Smooth muscle cell (in vitro differentiated cells): ENCODE data around the gene HEPACAM2. TPM values are rescaled to one million over a fixed set of nuclear protein-coding genes. Genes with fewer than 3 reads are reported as not detected.

ENCODE experiments used
- DNase-seq: peaks from one replicate; lab custom pipeline; 2025; ENCODE audit not compliant: unreplicated experiment; lab: John Stamatoyannopoulos, UW
- H2AFZ ChIP-seq: fragments of 200-600 bp; sonication (generic); 2 replicates; pipeline ENCODE4 v1.6.0; 2016; ENCODE audit warnings: antibody characterized with exemption, low read depth, mild to moderate bottlenecking
- H3F3A ChIP-seq: fragments of 200-600 bp; sonication (generic); 2 replicates; pipeline ENCODE4 v1.6.0; 2017; ENCODE audit warnings: antibody characterized with exemption, low read depth
- H3K27ac ChIP-seq: fragments of 200-600 bp; sonication (generic); 2 replicates; pipeline ENCODE4 v1.5.1; 2016; ENCODE audit warnings: low read depth, mild to moderate bottlenecking
- H3K27me3 ChIP-seq: fragments of 200-600 bp; sonication (generic); 2 replicates; pipeline ENCODE4 v1.6.1; 2016; ENCODE audit warnings: low read depth, mild to moderate bottlenecking
- H3K36me3 ChIP-seq: fragments of 200-600 bp; sonication (generic); 2 replicates; pipeline ENCODE4 v1.5.1; 2016; ENCODE audit warnings: low read depth
- H3K4me1 ChIP-seq: fragments of 200-600 bp; sonication (generic); 2 replicates; pipeline ENCODE4 v1.5.1; 2016; ENCODE audit warnings: low read depth
- H3K4me2 ChIP-seq: fragments of 200-600 bp; sonication (generic); 2 replicates; pipeline ENCODE4 v1.6.0; 2016; ENCODE audit warnings: mild to moderate bottlenecking
- H3K4me3 ChIP-seq: fragments of 200-600 bp; sonication (generic); 2 replicates; pipeline ENCODE4 v1.5.1; 2016; ENCODE audit warnings: mild to moderate bottlenecking
- H3K79me2 ChIP-seq: fragments of 200-600 bp; sonication (generic); 2 replicates; pipeline ENCODE4 v1.6.0; 2016; ENCODE audit warnings: low read depth, mild to moderate bottlenecking
- H3K9ac ChIP-seq: fragments of 200-600 bp; sonication (generic); 2 replicates; pipeline ENCODE4 v1.6.0; 2016; ENCODE audit warnings: low read depth
- H3K9me3 ChIP-seq: fragments of 200-600 bp; sonication (generic); replicated peaks from 2 replicates; pipeline ENCODE4 v1.5.1; 2016; ENCODE audit warnings: low read depth
- H4K20me1 ChIP-seq: fragments of 200-600 bp; sonication (generic); 2 replicates; pipeline ENCODE4 v1.6.0; 2016; ENCODE audit warnings: low read depth
- WGBS: methylation state at CpG from one replicate; pipeline ENCODE4 v1.1.7; 2016; ENCODE audit warnings: low lambda C conversion rate; 5-methylcytosine and 5-hydroxymethylcytosine counted together
- polyA plus RNA-seq: library from polyadenylated mRNA; unstranded; fragments of >200 nt; fragmentation: Nextera tagmentation; extraction: Ambion mirVana; gene quantifications from 2 replicates; pipeline ENCODE4 v1.2.1, GENCODE V29; 2016
- total RNA-seq: library from RNA; depleted of rRNA; stranded (reverse); fragments of >200 nt; gene quantifications from 2 replicates; pipeline ENCODE4 v1.2.3, GENCODE V29; 2014
- TF ChIP-seq, protein P1 (sequence below): fragments of 200-600 bp; sonication (generic); IDR thresholded peaks from 2 replicates; pipeline ENCODE4 v1.5.1; 2017; ENCODE audit warnings: borderline replicate concordance, mild to moderate bottlenecking, antibody characterized with exemption; ENCODE audit not compliant: insufficient read depth, poor library complexity, severe bottlenecking

HEPACAM2 gene
- total and polyA plus RNA-seq, 2 experiments from 2014 or later = not detected

DNA sequence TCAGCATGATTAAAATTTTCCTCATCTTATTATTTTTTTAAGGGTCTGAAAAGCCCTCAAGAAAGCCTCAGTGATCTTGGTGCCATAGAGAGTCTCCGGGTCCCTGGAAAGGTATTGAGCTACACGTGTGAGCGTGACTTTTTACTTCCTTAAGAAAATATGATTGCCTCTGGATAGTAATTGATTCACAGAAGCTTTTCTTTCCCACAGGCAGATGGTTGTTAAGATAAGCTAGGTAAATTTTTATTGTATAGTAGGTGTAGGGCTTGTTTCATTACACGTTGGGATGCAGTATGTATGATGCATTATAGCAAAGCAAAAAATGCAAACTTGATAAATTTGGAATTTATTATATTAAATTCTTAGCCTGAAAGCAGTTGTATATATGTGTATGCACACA lies 13.6 kb upstream of the HEPACAM2 start:
- TF ChIP-seq, protein P1, sequence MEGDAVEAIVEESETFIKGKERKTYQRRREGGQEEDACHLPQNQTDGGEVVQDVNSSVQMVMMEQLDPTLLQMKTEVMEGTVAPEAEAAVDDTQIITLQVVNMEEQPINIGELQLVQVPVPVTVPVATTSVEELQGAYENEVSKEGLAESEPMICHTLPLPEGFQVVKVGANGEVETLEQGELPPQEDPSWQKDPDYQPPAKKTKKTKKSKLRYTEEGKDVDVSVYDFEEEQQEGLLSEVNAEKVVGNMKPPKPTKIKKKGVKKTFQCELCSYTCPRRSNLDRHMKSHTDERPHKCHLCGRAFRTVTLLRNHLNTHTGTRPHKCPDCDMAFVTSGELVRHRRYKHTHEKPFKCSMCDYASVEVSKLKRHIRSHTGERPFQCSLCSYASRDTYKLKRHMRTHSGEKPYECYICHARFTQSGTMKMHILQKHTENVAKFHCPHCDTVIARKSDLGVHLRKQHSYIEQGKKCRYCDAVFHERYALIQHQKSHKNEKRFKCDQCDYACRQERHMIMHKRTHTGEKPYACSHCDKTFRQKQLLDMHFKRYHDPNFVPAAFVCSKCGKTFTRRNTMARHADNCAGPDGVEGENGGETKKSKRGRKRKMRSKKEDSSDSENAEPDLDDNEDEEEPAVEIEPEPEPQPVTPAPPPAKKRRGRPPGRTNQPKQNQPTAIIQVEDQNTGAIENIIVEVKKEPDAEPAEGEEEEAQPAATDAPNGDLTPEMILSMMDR = no peak
- DNase-seq = no peak
- H3K27me3 ChIP-seq = no peaks in the 10 kb centered on the region

DNA sequence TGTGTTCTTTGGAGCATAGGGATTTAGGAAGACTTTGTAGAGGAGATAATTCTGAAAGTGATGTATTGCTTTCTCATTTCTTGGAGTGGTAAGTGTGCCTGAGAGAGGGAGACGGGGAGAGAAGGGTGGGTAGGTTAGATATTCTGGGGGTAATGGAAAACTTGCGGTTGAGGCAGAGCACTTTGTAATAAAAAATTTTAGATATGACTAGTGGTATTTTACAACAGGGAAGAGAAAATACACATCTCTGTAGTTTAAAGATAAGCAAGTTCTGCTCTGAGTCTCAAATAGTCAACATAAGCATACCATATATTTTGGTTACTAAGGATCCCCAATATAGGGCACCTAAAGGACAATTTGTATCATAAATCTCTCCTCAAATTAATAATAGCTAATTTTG lies 12.5 kb upstream of the HEPACAM2 start:
- H2AFZ ChIP-seq = no peak overlapping the region
- no peak overlapping the region for H3K9ac ChIP-seq
- H3K36me3 ChIP-seq = no peaks in the 10 kb centered on the region
- H3K27me3 ChIP-seq = no peaks in the 10 kb centered on the region
- H3K27ac ChIP-seq = no peak overlapping the region
- WGBS = 84% methylated on average over 2 of the region's 2 CpGs
- H4K20me1 ChIP-seq = peaks cover 29% of the 10 kb centered on the region
- H3K4me1 ChIP-seq = no peaks in the 10 kb centered on the region
- H3K4me3 ChIP-seq = no peak overlapping the region
- no peaks in the 10 kb centered on the region for H3K9me3 ChIP-seq
- H3K79me2 ChIP-seq = peaks cover 8% of the 10 kb centered on the region
- no peaks in the 10 kb centered on the region for H3F3A ChIP-seq
- no peak overlapping the region for H3K4me2 ChIP-seq
- DNase-seq = no peak
- TF ChIP-seq, protein P1 = no peak

More for the DNA sequence above, 13.6 kb upstream of the HEPACAM2 start:
- Histone ChIP-seq H3K9me3 (no peaks in the 10 kb centered on the region), H4K20me1 (peaks cover 37% of the 10 kb centered on the region), H3K27ac (no peak overlapping the region), H3K9ac (no peak overlapping the region), H3K4me2 (no peak overlapping the region), H2AFZ (no peak overlapping the region), H3K79me2 (peaks cover 7% of the 10 kb centered on the region), H3K4me1 (no peaks in the 10 kb centered on the region), H3K36me3 (no peaks in the 10 kb centered on the region), H3F3A (no peaks in the 10 kb centered on the region), H3K4me3 (no peak overlapping the region)
- 91% methylated on average over 4 of the region's 4 CpGs for WGBS

DNA sequence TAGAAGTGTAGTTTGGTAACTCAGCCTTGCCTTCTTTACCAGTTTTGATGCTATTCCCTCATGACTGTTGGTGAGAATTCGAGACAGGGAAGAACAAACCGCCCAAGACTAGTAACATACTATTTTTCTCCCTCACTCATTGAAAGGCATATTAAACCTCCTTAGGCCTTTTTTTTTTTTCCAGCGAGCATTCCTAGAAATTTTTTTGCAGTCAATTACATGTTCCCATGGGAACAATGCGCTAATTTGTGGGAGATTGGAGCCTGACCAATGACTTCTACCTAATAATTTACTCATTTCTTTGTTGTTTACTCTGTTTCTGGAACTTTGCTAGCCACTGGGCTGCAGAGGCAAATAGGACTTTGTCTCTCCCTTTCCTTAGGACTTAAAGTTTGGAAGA lies 11.9 kb upstream of the HEPACAM2 start:
- Histone ChIP-seq H3K79me2 (peaks cover 14% of the 10 kb centered on the region), H3K4me2 (no peak overlapping the region), H3K36me3 (no peaks in the 10 kb centered on the region), H3K9ac (no peak overlapping the region), H3F3A (no peaks in the 10 kb centered on the region), H3K4me1 (peaks cover under 1% of the 10 kb centered on the region), H3K9me3 (no peaks in the 10 kb centered on the region), H3K4me3 (no peak overlapping the region), H2AFZ (no peak overlapping the region), H3K27me3 (no peaks in the 10 kb centered on the region), H4K20me1 (peaks cover 23% of the 10 kb centered on the region), H3K27ac (no peak overlapping the region)
- DNase-seq = no peak
- 93% methylated on average over 4 of the region's 4 CpGs for WGBS
- TF ChIP-seq, protein P1 = no peak

DNA sequence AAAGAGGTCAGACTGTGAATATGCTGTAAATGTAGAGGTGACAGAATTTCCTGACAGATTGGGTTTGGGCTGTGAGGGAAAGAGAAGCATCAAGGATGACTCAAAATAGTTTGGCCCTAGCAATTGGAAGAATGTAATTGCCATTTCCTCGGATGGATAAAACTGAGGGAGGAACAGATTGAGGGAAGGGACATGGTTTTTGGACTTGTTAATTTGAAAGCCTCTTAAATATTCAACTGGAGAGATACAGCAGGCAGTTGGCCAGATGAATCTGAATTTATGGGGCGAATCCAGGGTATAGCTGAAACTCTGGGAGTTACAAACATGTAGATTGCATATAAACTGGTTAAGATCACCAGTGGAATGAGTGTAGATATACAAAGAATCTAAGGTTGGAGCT lies 9.3 kb upstream of the HEPACAM2 start:
- no peak overlapping the region for H3K4me2 ChIP-seq
- H3F3A ChIP-seq = no peaks in the 10 kb centered on the region
- no peaks in the 10 kb centered on the region for H3K27me3 ChIP-seq
- peaks cover 5% of the 10 kb centered on the region for H3K4me1 ChIP-seq
- WGBS = 82% methylated on average over 2 of the region's 2 CpGs
- H3K27ac ChIP-seq = no peak overlapping the region
- H3K36me3 ChIP-seq = no peaks in the 10 kb centered on the region
- H3K9ac ChIP-seq = no peak overlapping the region
- peaks cover 17% of the 10 kb centered on the region for H4K20me1 ChIP-seq
- no peak overlapping the region for H3K4me3 ChIP-seq
- H3K79me2 ChIP-seq = peaks cover 23% of the 10 kb centered on the region
- no peak overlapping the region for H2AFZ ChIP-seq
- no peaks in the 10 kb centered on the region for H3K9me3 ChIP-seq
- no peak for DNase-seq
- TF ChIP-seq, protein P1 = no peak
